HG02623 (cell line): Measurements from ENCODE around the gene TDRD7.

ENCODE experiments used
- ATAC-seq: cut with Tn5 transposase; IDR thresholded peaks from one replicate; pipeline ENCODE4 v1.9.1; 2021; ENCODE audit warnings: moderate library complexity; ENCODE audit not compliant: unreplicated experiment

Gene TDRD7

GRCh38 chr9:97387504-97387886 is 24.4 kb upstream of the TDRD7 start:
- ATAC-seq, result no peak

DNA sequence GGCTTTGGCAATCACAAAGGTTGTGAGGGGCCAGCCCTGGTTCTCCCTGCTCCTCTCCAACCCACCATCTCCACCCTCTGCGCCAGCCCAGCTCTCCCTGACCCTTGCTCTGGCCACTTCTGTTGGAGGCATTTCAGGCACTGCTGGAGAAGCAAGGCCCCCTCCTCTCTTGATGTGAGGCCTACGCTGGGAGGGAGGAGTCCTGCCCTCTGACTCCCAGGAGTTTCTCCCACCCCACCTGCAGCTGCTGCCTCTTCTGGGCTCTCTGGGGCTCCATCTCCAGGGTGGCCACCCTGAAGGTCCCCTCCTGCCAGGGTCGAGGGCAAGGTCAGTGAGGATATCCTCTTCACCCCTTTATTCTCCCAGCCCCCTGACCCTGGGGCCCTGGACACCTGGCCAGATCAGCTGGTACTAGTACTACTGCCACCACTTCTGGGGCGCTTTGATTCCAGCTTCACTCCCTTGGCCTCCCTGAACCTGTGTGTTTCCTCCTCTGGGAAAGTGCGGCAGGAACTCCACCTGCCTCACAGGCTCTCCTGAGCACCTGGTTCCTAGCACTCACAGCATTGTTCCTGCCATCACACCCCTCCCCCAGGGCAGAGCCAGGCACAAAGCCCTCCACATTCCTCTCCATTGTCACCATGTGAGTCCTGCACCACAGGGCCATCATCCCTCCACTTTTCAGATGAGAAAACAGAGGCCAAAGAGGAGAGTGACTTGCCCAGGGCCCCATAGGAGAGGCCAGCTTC is 23.8 kb upstream of the TDRD7 start:
- no peak for ATAC-seq

DNA sequence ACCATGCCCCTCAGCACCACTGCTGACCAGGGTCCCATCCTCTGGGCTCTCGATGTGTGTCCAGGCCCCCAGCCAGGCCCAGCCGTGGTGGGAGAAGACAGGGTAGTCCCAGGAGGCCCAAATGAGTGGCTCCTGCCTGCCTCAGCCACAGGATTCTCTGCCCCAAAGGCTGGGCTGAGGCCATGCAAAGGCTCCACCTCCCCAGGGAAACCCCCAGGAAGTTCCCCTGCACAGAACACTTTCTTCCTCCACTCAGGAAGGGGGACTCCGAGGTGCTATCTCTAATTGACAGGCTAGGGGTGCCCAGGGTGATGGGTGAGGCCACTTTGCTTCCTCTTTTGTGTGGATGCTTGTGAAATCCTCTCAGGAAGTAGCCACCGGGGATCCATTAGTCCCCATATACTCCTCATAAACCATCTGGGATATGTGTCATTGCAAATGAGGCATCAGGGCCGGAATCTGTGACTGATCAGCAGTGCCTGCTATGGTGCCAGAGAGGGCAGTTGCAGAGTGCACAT is 23.1 kb upstream of the TDRD7 start:
- ATAC-seq, result peak; percentile 80

DNA sequence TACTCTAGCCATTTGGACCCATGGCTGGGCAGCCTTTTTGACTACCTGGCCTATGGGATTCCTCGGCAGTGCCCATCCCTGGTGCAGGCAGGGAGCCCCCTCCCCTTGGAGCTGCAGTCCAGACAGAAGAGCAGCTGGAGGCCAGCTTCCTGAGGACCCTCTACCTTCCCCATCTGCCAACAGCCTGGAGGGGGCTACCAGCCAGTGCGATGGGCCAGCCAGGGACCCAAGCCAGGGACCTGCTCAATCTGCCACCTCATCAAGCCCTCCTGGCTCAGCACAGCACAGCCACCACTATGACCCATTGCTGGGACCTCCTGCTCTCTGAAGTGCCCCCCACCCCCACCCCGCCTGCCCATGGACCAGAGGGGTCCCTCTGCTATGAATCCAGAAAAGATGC is 22.6 kb upstream of the TDRD7 start:
- no peak for ATAC-seq

GRCh38 chr9:97390791-97391406 is 21.0 kb upstream of the TDRD7 start:
- no peak for ATAC-seq

DNA sequence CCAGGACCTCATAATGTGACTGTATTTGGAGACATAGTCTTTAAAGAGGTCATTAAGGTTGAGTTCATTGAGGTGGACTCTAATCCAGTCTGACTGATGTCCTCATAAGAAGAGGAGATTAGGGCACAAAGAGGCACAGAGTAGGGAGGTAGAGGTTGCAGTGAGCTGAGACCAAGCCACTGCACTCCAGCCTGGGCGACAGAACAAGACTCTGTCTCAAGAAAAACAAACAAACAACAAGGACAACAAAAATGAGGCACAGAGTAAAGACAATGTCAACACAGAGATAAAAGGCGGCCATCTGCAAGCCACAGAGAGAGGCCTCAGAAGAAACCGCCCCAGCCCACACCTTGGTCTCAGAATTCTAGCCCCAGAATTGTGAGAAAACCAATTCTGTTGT is 17.0 kb upstream of the TDRD7 start:
- ATAC-seq, result no peak

DNA sequence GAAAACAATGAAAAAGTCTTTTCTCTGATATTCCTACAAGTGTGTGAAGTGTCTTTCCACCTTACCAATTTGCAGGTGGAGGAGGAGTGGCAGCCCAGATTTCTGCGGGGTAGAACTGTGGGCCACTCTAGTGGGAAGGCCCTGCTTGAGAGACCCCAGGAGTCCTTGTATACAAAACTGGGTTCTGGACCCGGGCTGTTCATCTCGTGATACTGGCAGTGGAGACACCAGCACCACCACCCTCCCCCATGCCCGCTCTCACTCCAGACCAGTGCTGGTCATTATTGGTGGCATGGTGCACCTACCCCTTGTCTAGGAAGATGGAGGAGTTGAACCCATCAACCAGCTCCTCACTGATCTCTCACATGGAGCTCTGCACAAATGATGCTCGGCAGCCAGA is 16.2 kb upstream of the TDRD7 start:
- ATAC-seq, result no peak

- no peak for ATAC-seq
Measured at GRCh38 chr9:97396256-97396655, 15.6 kb upstream of the TDRD7 start.

- no peak for ATAC-seq
Measured at GRCh38 chr9:97397220-97397619, 14.7 kb upstream of the TDRD7 start.

DNA sequence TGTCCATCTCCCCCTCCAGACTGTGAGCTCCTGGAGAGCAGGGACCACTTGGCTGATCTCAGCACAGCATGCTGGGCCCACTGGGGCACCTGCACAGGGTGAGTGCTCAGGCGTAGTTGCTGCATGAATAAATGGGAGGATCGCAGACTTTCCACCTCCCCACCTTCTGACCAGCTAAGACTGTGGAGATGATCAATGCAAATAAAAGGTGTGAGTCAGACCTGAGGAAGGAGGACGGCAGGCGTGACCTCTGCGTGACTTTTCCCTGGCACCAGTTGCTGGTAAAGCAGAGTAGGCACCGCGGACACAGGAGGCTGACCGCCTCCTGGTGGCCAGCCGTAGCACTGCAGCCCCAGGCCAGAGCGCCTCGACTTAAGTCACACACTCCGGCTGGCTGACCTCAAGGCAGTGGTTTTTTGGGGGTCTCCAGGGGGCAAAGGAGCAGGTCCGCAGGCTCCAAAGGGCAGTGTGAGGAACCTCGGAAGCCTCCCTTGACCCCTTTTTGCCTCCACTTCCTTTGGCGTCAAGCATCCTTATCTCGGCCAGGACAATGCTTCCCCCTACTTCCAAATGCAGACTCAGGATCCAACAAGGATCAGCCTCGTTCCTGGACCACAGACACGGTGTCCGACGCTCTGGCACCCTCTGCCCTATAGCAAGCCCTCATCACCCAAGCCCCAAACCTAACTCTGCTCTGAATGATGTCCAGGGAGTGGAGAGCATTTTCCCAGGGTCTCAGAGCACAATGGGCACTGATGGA is 12.7 kb upstream of the TDRD7 start:
- ATAC-seq, result no peak

- no peak for ATAC-seq
Measured at GRCh38 chr9:97403746-97404316, 8.1 kb upstream of the TDRD7 start.

- no peak for ATAC-seq
Measured at GRCh38 chr9:97405551-97405950, 6.3 kb upstream of the TDRD7 start.

GRCh38 chr9:97406620-97407177 is 5.2 kb upstream of the TDRD7 start:
- no peak for ATAC-seq

GRCh38 chr9:97408562-97408961 is 3.3 kb upstream of the TDRD7 start:
- no peak for ATAC-seq

DNA sequence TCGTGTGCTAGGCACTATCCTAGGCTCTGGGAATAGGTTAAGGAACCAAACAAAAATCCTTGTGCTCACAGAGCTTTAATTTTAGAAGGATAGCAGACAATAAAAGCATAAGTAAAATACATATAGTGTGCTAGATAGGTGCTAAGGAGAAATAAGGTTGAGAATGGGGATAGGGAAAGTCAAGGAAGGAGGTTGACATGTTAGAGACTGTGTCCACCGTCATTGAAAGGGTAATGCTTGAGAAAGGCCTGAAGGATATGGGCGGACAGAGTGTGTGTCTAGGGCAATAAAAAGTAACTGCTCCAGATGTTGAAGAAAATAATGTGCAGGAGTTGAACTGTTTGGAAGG is 482 bp upstream of the TDRD7 start:
- ATAC-seq, result peak; percentile 5

- no peak for ATAC-seq
Measured at GRCh38 chr9:97412626-97413385, 910 bp downstream of the TDRD7 start.

GRCh38 chr9:97413462-97413861 is 1.6 kb downstream of the TDRD7 start:
- ATAC-seq, result no peak

DNA sequence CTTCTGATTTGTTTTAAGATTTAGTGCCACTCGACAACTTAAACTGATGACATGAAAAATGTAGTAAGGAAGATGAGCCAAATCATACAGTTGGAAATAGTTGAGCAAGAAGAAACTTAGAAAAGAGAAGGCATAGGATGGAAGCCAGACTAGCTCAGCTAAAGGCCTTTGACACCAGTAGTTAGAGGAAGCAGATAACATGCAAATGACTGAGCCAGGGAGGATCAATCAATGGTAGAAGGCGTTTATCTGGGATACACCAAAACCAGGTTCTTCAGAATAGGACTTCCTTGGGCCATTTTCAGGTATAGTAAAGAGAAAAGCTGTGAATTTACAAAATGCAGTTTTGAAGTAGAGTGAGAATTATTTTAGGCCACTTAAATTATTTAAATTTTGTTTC is 3.2 kb downstream of the TDRD7 start:
- no peak for ATAC-seq

DNA sequence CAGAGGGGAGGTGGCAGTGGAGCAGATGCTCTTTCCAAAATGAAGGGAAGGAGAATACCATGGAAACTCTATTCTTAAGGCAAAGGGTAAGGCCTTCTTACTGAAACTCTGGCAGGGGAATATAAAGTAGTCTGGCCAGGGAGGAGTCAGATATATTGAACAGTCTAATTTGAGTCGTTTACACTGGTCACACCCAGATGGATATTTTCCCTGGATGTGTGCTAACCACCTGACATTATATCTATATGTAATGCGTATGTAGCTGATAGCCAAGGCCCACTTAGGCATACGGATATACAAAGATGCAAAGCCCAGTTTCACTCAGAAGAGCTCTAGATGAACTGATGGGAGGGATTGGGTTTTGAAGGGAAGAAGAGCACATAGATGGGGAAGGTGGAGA is 7.0 kb downstream of the TDRD7 start:
- no peak for ATAC-seq

DNA sequence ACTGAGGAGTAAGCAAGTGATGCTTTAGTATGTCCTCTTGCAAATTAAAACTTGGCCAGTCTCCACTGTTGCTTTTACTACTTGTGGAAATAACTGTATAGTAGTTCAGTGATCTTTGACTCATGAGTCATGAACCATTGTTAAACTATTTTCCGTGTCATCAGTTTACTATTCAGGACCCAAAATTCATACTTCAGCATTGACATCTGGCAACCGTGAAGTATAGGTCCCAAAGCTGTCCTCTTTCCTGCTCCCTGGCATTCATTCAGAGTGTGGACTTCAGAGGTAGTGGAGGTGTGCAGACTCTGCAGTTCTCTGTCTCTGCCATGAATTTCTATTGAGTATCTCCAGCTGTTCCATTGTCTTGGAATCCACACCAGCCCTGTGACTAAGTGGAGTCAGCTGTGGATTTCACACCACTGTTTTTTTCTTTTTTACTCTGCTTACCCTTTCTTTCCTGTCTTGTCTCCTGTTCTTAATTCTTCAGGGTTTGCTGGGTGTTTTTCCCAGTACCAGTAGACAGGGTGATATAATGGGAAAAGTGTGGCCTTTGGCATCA is 7.5 kb downstream of the TDRD7 start:
- no peak for ATAC-seq
